BJ (cell line): ENCODE data around the gene ARL4D. TPM values are rescaled to one million over a fixed set of nuclear protein-coding genes. Genes with fewer than 3 reads are reported as not detected.

Source experiments
- CTCF ChIA-PET: fragments of 350-600 bp; formaldehyde crosslinking; extraction: SDS; loops from one replicate; lab custom pipeline; 2021; ENCODE audit warnings: antibody characterized with exemption, inconsistent platforms; lab: Yijun Ruan, JAX
- POLR2A ChIA-PET: fragments of 300-600 bp; sonication (Branson Sonifier 250); formaldehyde crosslinking; extraction: SDS; loops from one replicate; lab custom pipeline; 2021; ENCODE audit warnings: antibody characterized with exemption; lab: Charles Lee
- DNase-seq: peaks from one replicate; pipeline ENCODE4 v3.0.0-alpha.2; 2011; ENCODE audit warnings: low read depth
- H3K27me3 ChIP-seq: 2 replicates; pipeline ENCODE4 v1.6.0; 2011; ENCODE audit warnings: low read length; ENCODE audit not compliant: control insufficient read depth, insufficient read depth
- H3K36me3 ChIP-seq: 2 replicates; pipeline ENCODE4 v1.5.1; 2011; ENCODE audit warnings: low read length; ENCODE audit not compliant: control insufficient read depth, insufficient read depth
- H3K4me3 ChIP-seq: 2 replicates; pipeline ENCODE4 v1.5.1; 2011; ENCODE audit warnings: low read depth, mild to moderate bottlenecking, control low read depth, low read length
- polyA plus RNA-seq: library from polyadenylated mRNA; depleted of rRNA; stranded (reverse); fragments of >200 nt; gene quantifications from 2 replicates; pipeline ENCODE4 v1.2.3, GENCODE V29; 2011
- TF ChIP-seq, protein P1 (sequence below): IDR thresholded peaks from 2 replicates; pipeline ENCODE4 v1.5.1; 2011; ENCODE audit warnings: low read depth, mild to moderate bottlenecking, control low read depth, inconsistent platforms, low read length, moderate library complexity; ENCODE audit not compliant: insufficient read depth

The ARL4D gene
- polyA plus RNA-seq, 1 experiment: 33.8 TPM

- no peaks in the 10 kb centered on the region for H3K27me3 ChIP-seq
- peaks cover 8% of the 10 kb centered on the region for H3K36me3 ChIP-seq
- POLR2A ChIA-PET: no interaction called here
- DNase-seq: no peak
- CTCF ChIA-PET: interaction anchor here (0.8 to 2.4 kb wide), 6 partner anchors 8 to 81 kb away, joined by 3 to 18 read pairs (median 4); partner anchors contain the start of gene DHX8
- TF ChIP-seq, protein P1, sequence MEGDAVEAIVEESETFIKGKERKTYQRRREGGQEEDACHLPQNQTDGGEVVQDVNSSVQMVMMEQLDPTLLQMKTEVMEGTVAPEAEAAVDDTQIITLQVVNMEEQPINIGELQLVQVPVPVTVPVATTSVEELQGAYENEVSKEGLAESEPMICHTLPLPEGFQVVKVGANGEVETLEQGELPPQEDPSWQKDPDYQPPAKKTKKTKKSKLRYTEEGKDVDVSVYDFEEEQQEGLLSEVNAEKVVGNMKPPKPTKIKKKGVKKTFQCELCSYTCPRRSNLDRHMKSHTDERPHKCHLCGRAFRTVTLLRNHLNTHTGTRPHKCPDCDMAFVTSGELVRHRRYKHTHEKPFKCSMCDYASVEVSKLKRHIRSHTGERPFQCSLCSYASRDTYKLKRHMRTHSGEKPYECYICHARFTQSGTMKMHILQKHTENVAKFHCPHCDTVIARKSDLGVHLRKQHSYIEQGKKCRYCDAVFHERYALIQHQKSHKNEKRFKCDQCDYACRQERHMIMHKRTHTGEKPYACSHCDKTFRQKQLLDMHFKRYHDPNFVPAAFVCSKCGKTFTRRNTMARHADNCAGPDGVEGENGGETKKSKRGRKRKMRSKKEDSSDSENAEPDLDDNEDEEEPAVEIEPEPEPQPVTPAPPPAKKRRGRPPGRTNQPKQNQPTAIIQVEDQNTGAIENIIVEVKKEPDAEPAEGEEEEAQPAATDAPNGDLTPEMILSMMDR: no peak
- H3K4me3 ChIP-seq: no peak overlapping the region
These were observed 3.8 kb downstream of the ARL4D start for GRCh38 chr17:43402567-43402966.

DNA sequence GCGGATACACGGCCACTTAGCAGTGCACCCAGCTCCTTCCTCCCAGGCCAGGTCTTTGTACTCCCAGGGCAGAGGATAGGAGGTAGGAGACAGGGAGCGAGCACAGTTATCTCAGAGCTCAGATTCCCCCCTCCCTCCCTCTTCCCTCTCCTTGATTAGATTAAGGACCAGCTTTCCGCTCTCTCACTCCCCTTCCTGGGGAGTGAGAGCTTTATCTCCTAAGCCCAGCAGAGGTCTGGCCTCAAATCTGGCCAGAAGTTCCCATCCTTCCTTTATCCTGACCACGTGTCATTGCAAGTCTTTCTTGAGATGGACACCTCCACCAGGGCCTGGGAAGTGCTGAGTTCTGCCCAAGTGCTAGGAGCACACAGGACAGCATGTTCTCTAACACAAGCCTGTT lies 5.1 kb downstream of the ARL4D start:
- Histone ChIP-seq H3K27me3 (no peaks in the 10 kb centered on the region), H3K36me3 (peaks cover 8% of the 10 kb centered on the region), H3K4me3 (no peak overlapping the region)
- no peak for DNase-seq
- ChIA-PET CTCF (interaction anchor here (1.1 to 2.4 kb wide), 3 partner anchors 15 to 80 kb away, joined by 3 to 18 read pairs (median 5); partner anchors contain the start of gene DHX8), POLR2A (interaction anchor here (0.6 to 0.7 kb wide), 2 partner anchors 36 to 65 kb away, joined by 3 read pairs; no protein-coding TSS in a partner anchor)
- TF ChIP-seq, protein P1: no peak

GRCh38 chr17:43405861-43406260 lies 7.1 kb downstream of the ARL4D start:
- peaks cover 2% of the 10 kb centered on the region for H3K36me3 ChIP-seq
- no peak for DNase-seq
- H3K4me3 ChIP-seq: no peak overlapping the region
- ChIA-PET POLR2A (no interaction called here), CTCF (interaction anchor here (1.0 to 5.3 kb wide), 3 partner anchors 12 to 77 kb away, joined by 3 to 45 read pairs (median 19); partner anchors contain the start of gene DHX8)
- TF ChIP-seq, protein P1: no peak
- H3K27me3 ChIP-seq: no peaks in the 10 kb centered on the region

DNA sequence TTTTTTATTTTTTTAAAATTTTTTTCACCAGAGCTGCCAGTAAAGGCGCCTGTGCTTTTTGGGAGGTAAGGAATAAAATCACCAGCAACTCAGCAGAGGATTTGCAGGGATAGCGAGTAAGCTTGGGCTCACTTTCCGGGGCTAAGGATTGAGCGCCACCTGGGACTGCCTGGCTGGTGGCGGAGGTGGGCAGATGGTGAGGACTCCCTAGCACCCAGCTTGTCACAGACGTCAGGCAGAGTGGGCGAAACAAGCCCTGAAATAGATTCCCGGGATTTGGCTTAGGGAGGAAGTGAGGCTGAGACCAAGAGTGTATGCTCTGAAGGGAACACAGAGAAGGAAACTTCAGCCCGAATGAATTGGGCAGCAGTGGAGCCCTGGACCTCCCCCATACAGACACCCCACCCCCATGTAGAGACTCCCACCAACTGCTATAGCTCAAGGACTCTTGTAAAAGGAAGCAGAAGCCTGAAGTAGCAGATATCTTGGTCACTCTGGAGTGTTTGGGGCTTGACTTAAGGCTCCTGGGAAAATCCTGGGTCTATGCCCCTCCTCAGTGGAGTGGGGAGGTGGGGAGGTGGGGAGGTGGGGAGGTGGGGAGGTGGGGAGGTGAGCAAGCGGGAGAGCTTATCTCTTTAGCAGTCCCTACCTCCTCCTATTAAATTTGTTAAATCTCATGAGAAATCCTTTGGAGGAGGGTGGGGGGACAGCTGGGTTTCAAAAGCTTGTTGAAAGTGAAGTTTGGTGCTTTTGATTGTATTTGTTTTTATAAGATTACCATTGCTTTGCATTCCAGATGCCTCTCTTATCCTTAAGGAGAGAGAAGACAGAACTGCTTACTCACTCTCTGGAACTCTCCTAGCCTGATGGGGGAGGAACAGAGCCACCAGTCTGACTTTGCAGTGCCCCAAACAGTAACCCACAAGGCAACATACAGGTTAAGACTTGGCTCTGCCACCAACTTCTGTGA lies 8.2 kb downstream of the ARL4D start:
- TF ChIP-seq, protein P1: no peak
- POLR2A ChIA-PET: interaction anchor here (0.7 to 1.3 kb wide), 2 partner anchors 8 to 62 kb away, joined by 4 to 8 read pairs; partner anchors contain the start of gene ARL4D
- no peak overlapping the region for H3K4me3 ChIP-seq
- peaks cover under 1% of the 10 kb centered on the region for H3K36me3 ChIP-seq
- DNase-seq: no peak
- CTCF ChIA-PET: interaction anchor here (0.7 to 5.3 kb wide), 4 partner anchors 9 to 76 kb away, joined by 3 to 45 read pairs (median 12); partner anchors contain the start of gene DHX8
- no peaks in the 10 kb centered on the region for H3K27me3 ChIP-seq

GRCh38 chr17:43409131-43409530 lies 10.3 kb downstream of the ARL4D start:
- H3K27me3 ChIP-seq: no peaks in the 10 kb centered on the region
- ChIA-PET CTCF (interaction anchor here (4.4 to 5.3 kb wide), 2 partner anchors 16 to 74 kb away, joined by 19 to 45 read pairs; partner anchors contain the start of gene DHX8), POLR2A (interaction anchor here (0.6 to 1.0 kb wide), 2 partner anchors 8 to 10 kb away, joined by 3 to 11 read pairs; no protein-coding TSS in a partner anchor)
- no peaks in the 10 kb centered on the region for H3K36me3 ChIP-seq
- no peak overlapping the region for H3K4me3 ChIP-seq
- TF ChIP-seq, protein P1: no peak
- DNase-seq: no peak
